ENCODE data around the gene TRABD.
"Not testable (repeated sequence)": the region's sequence is repeated elsewhere in the genome, so short reads cannot be mapped to it uniquely, and the experiment has no call there.

Gene TRABD

GRCh38 chr22:50185375-50186087 is at the start of gene TRABD:
TRABD (plus strand) TSS chr22:50185913; CDS start chr22:50193061, 7,148 bp downstream.
- peak; percentile 95 for DNase-seq

- DNase-seq = peak; percentile 22
These were observed 49.1 kb upstream of the TRABD start for GRCh38 chr22:50136581-50137015.

GRCh38 chr22:50137277-50137676 is 48.4 kb upstream of the TRABD start:
- DNase-seq = not testable (repeated sequence)

GRCh38 chr22:50138041-50138440 is 47.7 kb upstream of the TRABD start:
- no peak for DNase-seq

GRCh38 chr22:50138988-50139387 is 46.7 kb upstream of the TRABD start:
- DNase-seq = no peak

GRCh38 chr22:50139843-50140415 is 45.8 kb upstream of the TRABD start:
- DNase-seq = no peak

- DNase-seq = no peak
These were observed 45.1 kb upstream of the TRABD start for GRCh38 chr22:50140615-50141014.

GRCh38 chr22:50141462-50141861 is 44.3 kb upstream of the TRABD start:
- no peak for DNase-seq

- DNase-seq = no peak
These were observed 43.8 kb upstream of the TRABD start for GRCh38 chr22:50141891-50142363.

GRCh38 chr22:50143096-50143495 is 42.6 kb upstream of the TRABD start:
- no peak for DNase-seq

GRCh38 chr22:50144005-50144614 is 41.6 kb upstream of the TRABD start:
- no peak for DNase-seq

GRCh38 chr22:50145721-50146438 is 39.8 kb upstream of the TRABD start:
- no peak for DNase-seq

- no peak for DNase-seq
These were observed 39.1 kb upstream of the TRABD start for GRCh38 chr22:50146439-50147238.

GRCh38 chr22:50147258-50148165 is 38.2 kb upstream of the TRABD start:
- peak; percentile 21 for DNase-seq

GRCh38 chr22:50148166-50148500 is 37.6 kb upstream of the TRABD start:
- DNase-seq = no peak

- DNase-seq = peak; percentile 89
These were observed 36.6 kb upstream of the TRABD start for GRCh38 chr22:50148991-50149721.

- DNase-seq = no peak
These were observed 35.3 kb upstream of the TRABD start for GRCh38 chr22:50150161-50151129.

GRCh38 chr22:50151571-50152537 is 33.9 kb upstream of the TRABD start:
- DNase-seq = no peak

Measured in hematopoietic multipotent progenitor cell treated with erythropoietin and hydrocortisone succinate and interleukin-3 and kit ligand, for 6 days (in vitro differentiated cells).